CD4-positive, alpha-beta T cell treated with Interleukin-12 subunit alpha and Interleukin-12 subunit beta, for 1 hour (primary cell): ENCODE measurements around the gene SDF2L1.

ENCODE experiments used
- DNase-seq: peaks from one replicate; pipeline ENCODE4 v3.0.0-alpha.2; 2020

The SDF2L1 gene

DNA sequence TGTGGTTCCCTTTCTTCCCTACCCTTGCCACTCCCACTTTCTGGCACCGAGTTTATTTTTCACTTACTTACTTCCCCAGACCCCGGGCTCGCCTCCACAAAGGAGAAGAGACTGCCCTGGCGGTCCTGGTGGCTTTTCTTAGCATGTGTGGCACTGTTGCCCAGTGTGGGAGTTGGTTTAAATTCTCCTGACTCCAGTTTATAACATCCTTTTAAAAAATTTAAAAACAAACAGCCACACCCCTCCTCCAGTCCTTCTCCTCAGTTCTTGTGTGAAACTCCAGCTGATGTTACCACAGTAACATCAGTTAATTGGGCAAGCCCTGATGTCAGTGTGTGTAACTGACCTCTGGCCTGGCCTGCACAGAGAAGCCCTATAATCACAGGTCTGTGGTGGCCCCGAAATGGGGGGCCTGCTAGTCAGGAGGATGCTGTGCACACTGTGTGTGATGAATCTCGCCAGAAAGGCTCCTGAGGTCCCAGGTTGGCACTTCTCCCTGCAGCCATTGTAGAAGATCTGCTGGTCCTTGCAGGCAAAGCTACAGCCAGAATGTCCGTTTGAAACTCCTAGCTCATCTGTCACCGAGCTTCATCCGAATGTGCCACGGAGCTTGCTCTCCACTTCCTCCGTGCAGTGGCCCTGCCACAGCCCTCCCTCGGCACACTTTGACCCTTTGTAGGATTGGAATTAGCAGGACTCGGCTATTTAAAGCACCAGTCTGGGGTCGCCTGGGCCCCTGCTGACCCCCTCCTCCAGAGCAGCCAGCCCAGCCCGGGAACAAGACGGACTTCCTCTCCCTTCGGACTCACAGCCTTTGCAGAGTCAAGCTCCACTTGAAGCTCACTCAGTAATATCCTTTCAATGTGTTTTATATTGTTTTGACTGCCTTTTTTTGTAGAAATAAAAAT, 19.8 kb upstream of the SDF2L1 start:
- DNase-seq: no peak

DNA sequence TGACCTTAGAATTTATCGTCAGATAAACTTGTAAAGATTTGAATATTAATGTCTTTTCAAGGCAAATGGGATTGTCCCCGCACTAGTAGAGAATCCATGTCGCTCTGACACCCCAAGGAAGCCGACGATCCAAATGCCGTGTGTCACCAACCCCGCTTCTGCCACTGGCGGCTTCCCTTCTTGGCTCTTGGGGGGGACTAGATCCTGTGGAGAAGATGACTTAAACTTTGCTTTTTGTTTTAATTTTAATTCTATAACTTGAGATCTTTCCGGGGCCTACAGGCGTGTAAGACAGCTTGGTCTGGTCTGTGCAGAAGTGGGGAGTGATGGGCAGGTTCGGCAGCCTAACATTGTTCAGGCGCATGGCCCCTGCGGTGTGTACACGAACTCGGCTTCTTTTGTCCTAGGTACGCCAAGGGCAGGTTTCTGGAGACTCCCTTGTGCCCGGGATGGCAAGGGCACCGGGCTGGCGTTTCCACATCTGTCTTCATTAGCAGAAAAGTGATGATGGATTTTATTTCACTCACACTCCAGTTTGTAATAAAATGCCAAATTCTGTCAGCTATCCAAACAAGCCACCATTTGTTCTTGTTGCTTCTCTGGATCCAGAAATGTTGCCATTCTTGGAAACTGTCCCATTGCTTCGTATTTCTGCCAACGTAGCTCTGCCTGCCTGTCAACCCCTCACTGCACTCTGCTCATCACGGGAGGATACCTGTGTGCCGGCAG, 19.0 kb upstream of the SDF2L1 start:
- no peak for DNase-seq

DNA sequence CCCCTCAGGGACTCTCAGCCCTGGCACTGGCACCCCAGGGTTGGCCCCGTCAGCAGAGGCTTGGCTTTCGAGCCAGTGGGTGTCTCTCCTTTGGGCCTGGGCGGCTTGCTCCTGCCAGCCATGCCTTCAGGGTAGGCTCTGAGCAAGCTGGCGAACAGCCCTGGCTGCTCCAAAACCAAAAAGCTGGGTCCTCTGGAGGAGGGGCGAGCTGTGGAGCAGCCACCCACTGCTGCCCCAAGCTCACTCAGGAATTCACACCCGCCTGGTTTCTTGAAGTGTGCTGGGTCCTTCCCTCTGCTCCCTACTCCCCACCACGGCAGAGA, 18.5 kb upstream of the SDF2L1 start:
- DNase-seq: no peak

DNA sequence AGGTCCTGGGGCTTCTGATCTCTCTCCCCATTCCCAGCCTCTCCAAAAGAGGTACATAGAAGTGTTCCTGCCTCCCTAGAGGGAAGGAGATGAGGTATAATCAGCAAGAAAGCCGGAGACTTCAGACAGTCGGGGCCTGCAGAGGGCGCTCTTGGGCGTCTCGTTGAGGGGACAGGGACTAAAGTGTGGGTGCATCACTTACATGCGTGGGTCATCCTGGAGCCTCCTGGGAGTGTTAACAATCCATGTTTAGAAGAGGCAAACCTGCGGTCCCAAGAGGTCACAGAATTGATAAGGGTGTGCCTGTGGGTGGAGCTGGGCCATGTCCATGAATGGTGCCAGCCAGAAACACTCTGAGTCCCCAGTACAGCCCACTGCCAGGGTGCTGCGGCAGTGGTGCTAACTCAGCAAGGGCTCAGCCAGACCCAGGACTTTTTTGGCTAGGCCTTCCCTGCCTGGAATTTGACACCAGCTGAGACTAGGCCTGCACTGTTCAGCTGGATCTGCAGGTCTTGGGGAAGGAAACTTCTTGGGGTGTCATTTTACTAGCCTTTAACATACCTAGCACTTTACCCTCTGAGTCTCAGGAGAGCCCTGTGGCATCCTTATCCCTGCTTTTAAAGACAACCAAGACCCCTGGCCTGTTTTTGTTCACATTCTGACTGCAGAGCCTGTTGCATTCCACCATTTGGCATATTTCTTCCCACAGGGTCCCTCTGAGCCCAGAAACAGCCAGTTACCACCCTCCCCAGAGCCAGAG, 17.8 kb upstream of the SDF2L1 start:
- DNase-seq: peak; percentile 49

DNA sequence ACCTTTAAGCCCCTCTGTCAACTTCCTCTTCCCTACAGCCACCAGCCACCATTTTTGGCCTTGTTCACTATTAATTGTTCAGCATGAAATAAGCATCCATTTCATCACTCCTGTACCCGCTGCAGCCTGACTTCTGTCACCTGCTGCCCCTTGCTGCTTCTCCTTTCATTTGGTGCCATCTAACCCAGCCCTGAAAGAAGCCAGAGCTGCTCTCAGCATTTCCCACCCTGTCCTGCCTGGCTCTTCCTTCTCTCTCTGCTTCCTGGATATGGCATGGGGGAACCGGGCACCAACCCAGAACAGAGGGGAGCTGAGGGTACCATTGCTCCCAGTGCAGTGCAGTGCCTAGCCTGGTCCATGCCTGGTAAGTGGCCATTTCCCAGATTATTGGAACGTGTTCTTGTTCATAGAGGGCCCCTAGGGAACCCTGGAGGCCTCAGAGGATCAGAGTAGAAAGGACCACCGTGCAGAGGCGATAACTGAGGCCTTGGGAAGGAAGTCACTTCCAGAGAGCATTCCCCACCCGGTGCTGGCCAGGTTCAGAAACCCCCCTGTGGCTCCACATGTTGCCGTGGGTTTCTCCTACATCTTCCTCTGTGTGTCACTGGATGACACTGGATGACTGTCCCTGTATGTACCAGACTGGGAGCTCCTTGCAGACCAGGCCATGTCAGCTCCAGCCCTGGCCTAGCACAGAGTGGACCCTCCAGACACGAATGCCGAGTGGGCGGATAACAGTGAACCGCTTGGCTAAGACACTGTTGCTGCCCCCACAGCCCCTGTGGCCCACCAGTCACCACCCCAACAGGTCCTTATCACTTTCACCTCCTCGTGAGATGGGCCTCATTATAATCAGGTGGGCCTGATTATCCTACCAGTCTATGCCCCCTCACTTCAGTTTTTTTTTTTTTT, 17.0 kb upstream of the SDF2L1 start:
- no peak for DNase-seq

DNA sequence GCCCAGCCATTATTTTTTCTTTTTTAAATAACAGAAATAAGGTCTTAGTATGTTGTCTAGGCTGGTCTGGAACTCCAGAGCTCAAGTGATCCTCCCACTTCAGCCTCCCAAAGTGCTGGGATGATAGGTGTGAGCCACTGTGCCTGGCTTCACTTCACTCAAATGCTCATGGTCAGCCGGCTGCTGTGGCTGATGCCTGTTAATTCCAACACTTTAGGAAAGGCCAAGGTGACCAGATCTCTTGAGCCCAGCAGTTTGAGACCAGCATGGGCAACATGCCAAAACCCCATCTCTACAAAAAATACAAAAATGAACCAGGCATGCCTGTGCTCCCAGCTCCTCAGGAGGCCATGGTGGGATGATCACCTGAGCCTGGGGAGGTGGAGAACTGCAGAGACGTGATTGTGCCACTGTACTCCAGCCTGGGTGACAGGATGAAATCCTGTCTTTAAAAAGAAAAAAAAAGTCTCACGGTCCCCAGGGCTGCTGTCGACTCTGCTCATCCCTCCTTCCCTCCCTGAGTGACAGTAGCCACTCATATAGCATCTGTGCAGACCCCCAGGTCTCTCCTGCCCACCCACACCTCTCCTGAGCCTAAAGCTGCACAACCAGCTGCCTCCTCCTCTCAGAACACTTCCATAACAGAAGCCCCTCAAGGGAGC, 15.9 kb upstream of the SDF2L1 start:
- no peak for DNase-seq

DNA sequence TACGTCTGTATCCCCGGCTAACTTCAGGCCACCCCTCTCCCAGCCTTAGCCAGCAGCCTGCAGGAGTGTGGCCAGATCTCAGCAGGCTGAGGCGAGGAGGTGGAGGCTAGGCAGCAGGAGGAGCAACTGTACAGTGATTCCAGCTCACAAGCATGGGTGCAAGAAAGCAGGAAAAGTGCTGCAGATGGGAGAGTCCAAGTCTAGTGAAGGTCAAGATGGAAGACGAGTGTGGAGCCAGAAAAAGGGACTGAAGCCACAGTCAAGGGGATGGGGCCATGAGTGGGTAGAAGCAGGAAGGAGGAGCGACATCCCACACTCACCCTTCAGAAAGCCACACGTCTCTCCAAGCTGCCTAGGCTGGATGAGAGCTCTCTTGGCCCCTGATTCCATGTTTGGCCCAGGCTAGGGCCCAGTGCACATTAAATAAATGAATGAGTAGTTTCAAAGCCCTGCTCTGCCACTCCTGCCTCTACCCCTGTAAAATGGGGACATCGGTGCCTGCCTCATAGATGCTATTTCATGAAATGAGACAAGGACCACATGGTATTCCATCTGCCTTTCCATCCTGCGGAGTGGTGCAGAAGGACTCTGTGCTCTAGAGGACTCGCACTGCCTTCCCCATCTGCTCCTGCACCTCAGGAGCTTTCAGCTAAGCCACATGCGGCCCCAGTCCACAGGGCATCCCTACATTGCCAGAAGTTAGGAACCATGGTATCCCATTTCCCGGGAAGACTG, 15.2 kb upstream of the SDF2L1 start:
- no peak for DNase-seq

DNA sequence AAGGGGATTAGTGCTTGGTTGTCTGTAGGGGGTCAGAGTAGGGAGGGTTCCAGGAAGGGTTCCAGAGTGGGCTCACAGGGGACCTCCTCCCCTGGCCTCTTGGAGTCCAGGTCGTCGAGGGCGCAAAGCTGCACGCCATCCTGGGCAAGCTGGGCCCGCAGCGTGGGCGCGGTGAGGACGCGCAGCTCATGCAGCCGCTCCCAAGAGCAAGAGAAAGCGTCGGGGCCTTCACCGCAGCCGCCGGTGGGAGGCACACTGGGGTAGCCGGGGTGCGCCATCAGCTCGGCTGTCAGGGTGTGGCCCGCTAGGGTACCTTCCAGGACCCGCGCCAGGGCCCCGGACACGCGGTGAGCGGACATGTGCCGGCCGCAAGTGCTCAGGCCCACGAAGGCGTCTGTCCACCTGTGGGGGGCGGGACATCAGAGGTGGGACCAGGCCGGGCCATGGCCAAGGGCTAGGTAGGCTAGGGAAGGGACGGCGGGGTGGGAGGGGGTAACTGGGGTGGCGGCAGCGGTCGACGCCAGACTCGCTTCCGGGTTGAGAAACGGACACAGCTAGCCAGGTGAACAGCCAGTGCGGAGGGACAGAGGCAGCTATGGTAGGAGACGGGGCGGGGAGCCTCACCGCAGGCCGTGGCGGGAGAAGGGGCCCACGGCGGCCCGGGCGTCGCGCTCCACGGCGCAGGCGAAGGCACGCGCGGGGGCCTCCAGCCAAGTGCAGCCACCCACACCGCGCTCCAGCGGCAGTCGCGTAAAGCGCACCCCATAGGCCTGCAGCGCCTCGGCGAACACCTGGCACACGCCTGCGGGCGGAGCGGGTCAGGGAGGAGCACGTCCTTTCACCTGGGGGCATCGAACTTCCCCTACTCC, 13.5 kb upstream of the SDF2L1 start:
- no peak for DNase-seq

DNA sequence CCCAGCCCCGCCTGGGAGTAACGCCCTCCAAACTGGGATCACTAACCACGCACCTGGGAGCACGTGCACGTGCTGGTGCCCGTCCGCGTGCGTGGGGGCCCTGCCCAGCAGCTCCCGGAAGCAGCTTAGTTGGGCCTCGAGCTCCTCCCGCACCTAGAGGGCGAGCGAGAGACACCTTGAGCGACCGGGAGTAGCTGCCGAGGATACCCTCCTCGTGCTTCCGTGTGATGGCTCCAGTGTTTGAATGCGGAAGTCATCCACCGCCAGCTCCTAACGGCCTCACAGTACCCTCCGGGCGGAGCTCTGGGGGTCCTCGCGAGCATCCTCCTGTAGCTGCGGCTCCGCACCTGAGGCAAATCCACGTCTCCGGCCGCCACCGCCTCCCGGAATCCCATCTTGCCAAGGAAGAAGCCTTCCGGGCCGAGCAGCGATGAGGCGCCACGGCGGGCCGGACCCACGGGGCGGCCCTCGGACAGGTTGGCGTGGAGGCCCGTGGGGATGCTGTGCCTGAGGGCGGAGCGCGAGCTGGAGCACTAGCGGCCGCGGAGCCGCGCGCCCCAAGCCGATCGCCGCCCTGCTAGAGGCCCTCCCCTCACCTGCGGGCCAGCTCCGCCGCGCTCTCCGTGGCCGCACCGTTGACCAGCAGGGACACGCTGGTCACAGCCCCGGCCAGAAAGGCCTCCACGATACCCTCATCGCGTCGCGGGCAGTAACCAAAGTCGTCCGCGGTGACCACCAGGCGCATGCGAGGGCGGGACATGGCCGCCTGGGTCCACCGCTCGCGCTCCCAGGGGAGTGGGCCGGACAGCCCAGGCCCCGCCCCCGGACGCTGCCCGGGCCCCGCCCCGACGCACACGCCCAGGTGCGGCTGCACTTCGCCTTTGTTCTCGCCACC, 12.6 kb upstream of the SDF2L1 start, which contains the start of gene YDJC:
TSS of gene YDJC (minus strand) at position 768 of the 895 bp plus-strand sequence. CDS start at position 760, 8 bp downstream.
- peak; percentile 95 for DNase-seq

DNA sequence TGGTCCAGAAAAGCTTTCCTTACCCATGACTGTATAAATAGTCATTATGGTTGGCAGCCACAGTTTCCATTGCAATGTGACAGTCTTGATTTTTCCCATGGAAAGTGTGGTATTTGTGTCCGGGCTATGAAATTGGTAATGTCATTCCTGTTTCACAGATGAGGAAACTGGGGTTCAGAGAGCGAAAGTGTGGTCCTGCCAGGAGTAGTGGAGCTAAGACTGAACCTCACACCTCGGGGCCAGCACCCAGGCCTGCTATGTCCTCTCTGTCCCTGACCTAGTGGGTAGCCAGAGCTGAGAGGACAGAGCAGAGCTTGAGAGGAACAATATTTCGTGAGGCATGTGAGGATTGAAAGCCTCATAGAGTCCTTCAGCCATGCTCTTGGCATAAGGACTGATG, 11.1 kb upstream of the SDF2L1 start:
- no peak for DNase-seq

DNA sequence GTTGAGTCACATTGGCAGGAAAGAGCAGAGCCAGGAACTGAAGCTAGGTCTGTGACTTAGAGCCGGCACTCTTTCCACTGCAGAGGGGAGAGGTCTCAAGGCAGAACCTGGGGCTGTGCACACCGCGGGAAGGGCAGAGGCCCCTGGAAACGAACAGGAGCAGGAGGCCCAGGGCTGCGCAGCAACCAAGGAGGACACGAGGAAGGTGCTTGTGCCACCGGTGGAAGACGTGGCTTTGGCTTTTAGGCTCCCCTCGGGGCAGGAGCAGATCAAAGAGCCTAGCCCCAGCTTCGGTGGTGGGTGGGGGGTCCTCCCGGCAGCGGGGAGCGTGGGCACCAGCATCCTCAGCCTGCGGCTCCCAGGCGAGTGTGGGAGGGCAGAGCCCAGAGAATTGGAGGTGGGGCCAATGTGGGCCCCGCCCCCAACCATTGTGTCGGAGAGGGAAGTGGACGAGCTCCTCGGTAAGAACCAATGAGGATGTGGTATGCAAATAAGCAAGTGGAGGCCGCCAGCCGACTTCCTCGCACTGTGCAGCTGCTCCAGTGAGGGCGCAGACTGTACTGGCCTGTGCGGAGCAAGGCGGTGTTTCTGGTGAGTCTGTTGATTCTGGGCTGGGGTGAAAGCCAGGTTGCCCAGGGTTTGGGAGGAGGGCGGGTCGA, 9.7 kb upstream of the SDF2L1 start, which contains the start of gene CCDC116:
TSS of gene CCDC116 (plus strand) at position 524 of the 659 bp plus-strand sequence. CDS start 422 bp downstream, outside the sequence.
- DNase-seq: peak; percentile 82

DNA sequence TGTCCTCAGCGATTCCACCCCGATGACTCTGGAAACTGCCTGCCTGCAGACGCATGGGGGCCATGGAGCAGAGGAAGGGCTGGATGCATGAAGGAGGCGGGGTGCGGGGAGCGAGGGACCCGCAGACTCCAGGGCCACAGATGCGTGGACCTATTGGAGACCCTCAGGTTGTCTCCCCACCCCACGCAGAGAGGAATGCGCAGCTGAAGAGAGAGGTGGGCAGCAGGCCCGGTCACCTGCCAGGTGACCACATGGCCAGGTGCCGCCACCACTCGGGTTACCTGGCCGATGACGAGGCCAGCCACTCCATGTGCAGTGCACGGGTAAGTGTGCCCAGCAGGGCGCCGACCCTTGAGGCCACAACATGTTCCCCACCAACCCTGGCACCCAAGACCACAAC, 9.2 kb upstream of the SDF2L1 start:
- DNase-seq: no peak

DNA sequence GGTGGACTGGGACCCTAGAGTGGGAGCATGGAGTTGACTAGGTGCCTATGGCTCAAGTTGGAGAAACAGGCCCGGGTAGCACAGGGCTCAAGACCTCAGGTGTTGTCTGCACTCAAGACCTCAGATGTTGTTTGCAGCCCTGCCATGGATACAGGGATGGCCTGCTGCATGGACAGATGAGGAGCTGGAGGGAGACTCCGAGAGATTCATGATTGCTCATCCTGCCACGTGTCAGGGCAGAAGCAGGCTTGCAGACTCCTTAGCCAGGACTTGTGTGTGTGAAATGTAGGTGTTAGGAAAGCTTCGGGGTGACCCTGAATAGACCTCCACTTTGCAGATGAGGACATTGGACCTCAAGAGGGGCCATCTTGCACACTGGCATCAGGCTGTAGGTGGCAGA, 8.6 kb upstream of the SDF2L1 start:
- DNase-seq: no peak

DNA sequence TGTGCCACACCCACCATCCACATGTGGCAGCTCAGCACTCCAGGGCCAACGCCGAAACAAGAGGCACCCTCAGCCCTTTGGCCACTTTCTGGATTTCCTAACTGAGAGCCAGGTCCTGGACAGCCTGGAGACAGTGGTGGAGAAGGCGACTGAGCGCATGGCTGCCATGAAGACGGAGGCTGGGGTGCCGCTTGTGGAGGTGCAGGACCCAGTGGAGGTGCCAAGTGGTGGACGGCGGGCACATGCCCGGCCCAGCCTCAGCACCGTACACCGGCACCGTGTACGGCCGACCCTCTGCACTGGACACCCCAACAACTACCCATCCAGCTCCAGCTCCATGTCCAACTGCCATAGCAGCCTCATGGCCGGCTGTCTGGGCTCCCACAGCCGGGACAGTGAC, 8.0 kb upstream of the SDF2L1 start:
- no peak for DNase-seq

DNA sequence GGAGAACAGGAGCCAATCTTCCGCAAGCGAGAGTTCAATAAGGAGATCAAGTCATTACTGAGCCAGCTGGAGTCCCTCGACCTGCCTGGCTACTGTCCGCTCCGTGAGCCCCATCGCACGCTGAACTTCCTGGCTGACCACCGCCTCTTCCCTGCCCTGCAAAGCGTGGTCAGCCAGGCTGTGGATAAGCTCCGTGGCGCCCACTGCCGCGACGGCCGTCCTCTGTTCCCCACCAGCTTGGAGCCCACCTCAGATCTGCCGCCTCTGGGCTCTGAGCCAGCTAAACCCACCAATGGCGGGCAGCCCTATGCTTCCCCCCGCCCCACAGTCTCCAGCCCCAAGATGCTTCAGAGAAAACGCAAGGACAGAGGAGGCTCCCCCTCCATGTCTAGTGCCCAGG, 7.3 kb upstream of the SDF2L1 start:
- DNase-seq: no peak

DNA sequence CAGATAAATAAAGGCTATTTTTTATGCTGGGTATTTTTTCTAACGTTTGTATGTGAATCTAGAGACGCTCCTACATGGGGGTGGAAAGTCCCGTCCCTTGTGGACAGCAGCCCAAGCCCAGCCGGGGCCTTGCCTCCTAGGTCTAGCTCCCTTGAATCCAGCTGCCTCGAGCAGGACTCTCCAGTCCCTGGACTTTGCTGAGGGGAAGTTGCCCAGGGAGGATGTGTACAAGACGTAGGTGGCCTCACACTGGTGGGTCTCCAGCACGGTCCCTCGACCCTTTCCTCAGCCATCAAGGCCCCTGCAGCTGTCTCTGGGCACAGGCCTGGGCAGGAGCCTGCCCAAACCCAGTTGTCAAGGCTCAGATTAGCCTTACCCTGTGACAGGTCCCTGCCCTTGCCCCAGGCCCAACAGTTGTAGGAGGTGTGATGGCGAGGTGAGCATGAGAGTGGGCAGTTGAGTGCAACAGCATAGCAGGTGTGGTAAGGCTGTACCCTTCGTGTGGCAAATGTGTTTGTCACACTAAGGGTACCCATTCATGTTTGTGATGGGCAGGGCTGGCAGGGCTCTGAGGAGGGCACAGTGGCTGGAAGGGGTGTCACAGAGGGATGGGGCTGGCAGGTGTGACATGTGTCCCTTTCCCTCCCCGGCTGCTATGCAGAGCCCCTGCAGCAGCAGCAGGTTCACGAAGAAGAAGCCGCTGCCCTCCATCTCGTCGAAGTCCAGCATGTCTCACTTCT, 6.2 kb upstream of the SDF2L1 start:
- no peak for DNase-seq

DNA sequence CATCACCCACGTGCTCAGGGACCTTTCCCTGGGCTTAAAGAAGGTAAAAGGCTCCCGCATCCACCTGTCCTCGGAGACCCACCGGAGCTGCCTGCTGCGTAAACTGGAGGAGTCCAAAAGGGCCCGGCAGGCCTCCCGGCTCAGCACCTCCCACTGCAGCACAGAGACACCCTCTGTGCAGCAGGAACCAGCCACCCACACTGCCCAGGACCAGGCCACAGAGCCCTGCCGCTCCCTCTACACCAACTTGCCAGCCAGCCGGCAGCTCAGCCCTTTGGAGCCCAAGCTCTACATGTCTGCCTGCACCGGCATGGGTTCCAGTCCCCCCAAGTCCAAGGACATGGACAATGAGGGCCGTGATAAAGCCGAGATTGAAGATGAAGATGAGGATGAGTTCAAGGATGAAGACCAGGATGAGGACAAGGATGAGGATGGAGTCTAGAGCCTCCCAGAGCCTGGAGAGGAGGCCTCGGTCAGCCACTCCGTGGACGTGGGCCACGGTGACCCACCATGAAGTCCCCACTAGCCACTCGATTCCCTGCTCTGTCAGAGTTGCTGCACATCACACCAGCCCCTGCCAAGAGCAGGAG, 5.4 kb upstream of the SDF2L1 start:
- DNase-seq: no peak
